ENCODE measurements around the gene KL.

KL gene

GRCh38 chr13:33040090-33040489, 23.9 kb downstream of the KL start:
- DNase-seq, result no peak

GRCh38 chr13:33045851-33046592, 29.8 kb downstream of the KL start:
- DNase-seq, result no peak

- DNase-seq, result no peak
These were observed 33.9 kb downstream of the KL start for GRCh38 chr13:33050161-33050560.

- no peak for DNase-seq
These were observed 35.4 kb downstream of the KL start for GRCh38 chr13:33051632-33052031.

- DNase-seq, result no peak
These were observed 36.5 kb downstream of the KL start for GRCh38 chr13:33052506-33053280.

- DNase-seq, result no peak
These were observed 37.3 kb downstream of the KL start for GRCh38 chr13:33053397-33054066.

- no peak for DNase-seq
These were observed 41.0 kb downstream of the KL start for GRCh38 chr13:33057019-33057780.

GRCh38 chr13:33058776-33059327, 42.6 kb downstream of the KL start:
- no peak for DNase-seq

GRCh38 chr13:33060815-33061214, 44.6 kb downstream of the KL start:
- no peak for DNase-seq

GRCh38 chr13:33066329-33066728, 50.1 kb downstream of the KL start:
- no peak for DNase-seq

- no peak for DNase-seq
These were observed 53.1 kb downstream of the KL start for GRCh38 chr13:33069365-33069764.

- no peak for DNase-seq
These were observed 54.5 kb downstream of the KL start for GRCh38 chr13:33070713-33071112.

- DNase-seq, result no peak
These were observed 56.1 kb downstream of the KL start for GRCh38 chr13:33072282-33072681.

GRCh38 chr13:33072759-33073158, 56.5 kb downstream of the KL start:
- no peak for DNase-seq

- no peak for DNase-seq
These were observed 57.1 kb downstream of the KL start for GRCh38 chr13:33073338-33073737.

GRCh38 chr13:33076001-33076992, 60.1 kb downstream of the KL start:
- DNase-seq, result no peak

- no peak for DNase-seq
These were observed 62.0 kb downstream of the KL start for GRCh38 chr13:33078263-33078662.

- DNase-seq, result no peak
These were observed 63.7 kb downstream of the KL start for GRCh38 chr13:33079960-33080359.

- DNase-seq, result no peak
These were observed 64.9 kb downstream of the KL start for GRCh38 chr13:33080972-33081590.

- no peak for DNase-seq
These were observed 65.4 kb downstream of the KL start for GRCh38 chr13:33081666-33082065.

GRCh38 chr13:33083054-33083453, 66.8 kb downstream of the KL start:
- DNase-seq, result no peak
